Right lobe of liver (tissue), 4 donors: ENCODE measurements around the gene SPNS1.

Source experiments
- CTCF ChIP-seq, 4 donors: fragments of 200-600 bp in 3 of 4; fragments of 450-650 bp in 1 of 4; IDR thresholded peaks; one replicate each; pipeline versions ENCODE4 v1.5.1 to v1.8.0; 2016 to 2022; ENCODE audit warnings: antibody characterized with exemption in 4 of 4, mild to moderate bottlenecking in 2 of 4
- POLR2A ChIP-seq: fragments of 450-650 bp; IDR thresholded peaks from one replicate; pipeline ENCODE4 v1.6.1; 2017; ENCODE audit warnings: antibody characterized with exemption, mild to moderate bottlenecking
- donor health status: DM: no; HTN: no; CAD: no.
- donor health status: DM: no; HTN: no; CAD: no.
- donor health status: DM: no; HTN: yes; CAD: no.

GRCh38 chr16:28987170-28987853, 12.7 kb downstream of the SPNS1 start:
- TF ChIP-seq POLR2A (no peak), CTCF (IDR thresholded peaks at IDR 0.05) (no peak)
